Measurements from ENCODE around the gene KCNG4. TPM values are rescaled to one million over a fixed set of nuclear protein-coding genes. Genes with fewer than 3 reads are reported as not detected.

Gene KCNG4
- total RNA-seq, 1 experiment from 2014 or later: not detected

DNA sequence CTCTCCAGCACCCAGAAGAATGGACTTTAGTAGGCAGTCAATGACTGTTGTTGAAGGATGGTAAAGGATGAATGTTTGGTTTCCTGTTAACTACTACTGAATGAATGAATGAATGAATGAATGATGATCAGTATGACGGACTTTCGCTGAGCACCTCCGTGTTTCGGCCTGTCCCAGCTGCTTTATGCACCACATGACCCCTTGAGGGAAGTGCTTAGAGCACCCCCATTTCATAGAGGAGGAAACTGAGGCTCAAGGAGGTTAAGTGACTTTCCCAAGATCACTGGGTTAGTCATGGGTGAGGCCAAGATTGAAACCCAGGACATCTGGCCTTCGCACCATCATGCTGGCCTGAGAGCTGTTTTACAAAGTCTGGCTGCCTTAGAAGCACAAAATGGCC, 6.8 kb downstream of the KCNG4 start:
- H3K4me2 ChIP-seq (ENCODE audit: insufficient read depth, insufficient read length, low read length): no peak overlapping the region
- no peak overlapping the region for H4K8ac ChIP-seq (replicated peaks; ENCODE audit: insufficient read length, low read depth, low read length)
- no peaks in the 10 kb centered on the region for H3K79me1 ChIP-seq (ENCODE audit: insufficient read depth, low read depth, low read length, poor library complexity, severe bottlenecking)
- no peak overlapping the region for H3K14ac ChIP-seq (ENCODE audit: insufficient read depth, low read length)
- Mint-ChIP-seq H3K27me3 (ENCODE audit: low read depth) (peaks cover 8% of the 10 kb centered on the region), H3K27ac (no peak overlapping the region), H3K4me1 (peaks cover 7 to 19% of the 10 kb centered on the region in 2 experiments), H3K36me3 (ENCODE audit: insufficient read depth in 1 of 3, low read depth in 3 of 3) (no peaks in the 10 kb centered on the region), H3K4me3 (no peak overlapping the region), H3K9me3 (no peaks in the 10 kb centered on the region)
- no peak overlapping the region for H4K5ac ChIP-seq (ENCODE audit: insufficient read length, low read depth, low read length)
- no peaks in the 10 kb centered on the region for H3K4me1 ChIP-seq (ENCODE audit: insufficient read depth, low read length)
- no peak overlapping the region for H2BK20ac ChIP-seq (ENCODE audit: low read depth, low read length, poor library complexity, severe bottlenecking)
- H3K79me2 ChIP-seq (ENCODE audit: insufficient read depth, low read length): no peaks in the 10 kb centered on the region
- no peak overlapping the region for H2AK5ac ChIP-seq (ENCODE audit: insufficient read length, low read length)
- no peaks in the 10 kb centered on the region for H3K23me2 ChIP-seq (ENCODE audit: insufficient read length, low read depth, low read length, poor library complexity, severe bottlenecking)
- TF ChIP-seq, protein P1, sequence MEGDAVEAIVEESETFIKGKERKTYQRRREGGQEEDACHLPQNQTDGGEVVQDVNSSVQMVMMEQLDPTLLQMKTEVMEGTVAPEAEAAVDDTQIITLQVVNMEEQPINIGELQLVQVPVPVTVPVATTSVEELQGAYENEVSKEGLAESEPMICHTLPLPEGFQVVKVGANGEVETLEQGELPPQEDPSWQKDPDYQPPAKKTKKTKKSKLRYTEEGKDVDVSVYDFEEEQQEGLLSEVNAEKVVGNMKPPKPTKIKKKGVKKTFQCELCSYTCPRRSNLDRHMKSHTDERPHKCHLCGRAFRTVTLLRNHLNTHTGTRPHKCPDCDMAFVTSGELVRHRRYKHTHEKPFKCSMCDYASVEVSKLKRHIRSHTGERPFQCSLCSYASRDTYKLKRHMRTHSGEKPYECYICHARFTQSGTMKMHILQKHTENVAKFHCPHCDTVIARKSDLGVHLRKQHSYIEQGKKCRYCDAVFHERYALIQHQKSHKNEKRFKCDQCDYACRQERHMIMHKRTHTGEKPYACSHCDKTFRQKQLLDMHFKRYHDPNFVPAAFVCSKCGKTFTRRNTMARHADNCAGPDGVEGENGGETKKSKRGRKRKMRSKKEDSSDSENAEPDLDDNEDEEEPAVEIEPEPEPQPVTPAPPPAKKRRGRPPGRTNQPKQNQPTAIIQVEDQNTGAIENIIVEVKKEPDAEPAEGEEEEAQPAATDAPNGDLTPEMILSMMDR (conservative IDR thresholded peaks at IDR 0.05): no peak
- no peak overlapping the region for H3K4ac ChIP-seq (ENCODE audit: low read depth, low read length)
- H3K9me3 ChIP-seq (ENCODE audit: control insufficient read depth, low read depth, low read length): no peaks in the 10 kb centered on the region
- no CpG with 5 or more reads among the region's 5 CpGs for WGBS (ENCODE audit: extremely low coverage, insufficient read length, low lambda C conversion rate)
- H2BK120ac ChIP-seq (ENCODE audit: low read depth, low read length, poor library complexity, severe bottlenecking): no peak overlapping the region
- no peak overlapping the region for H4K91ac ChIP-seq (ENCODE audit: insufficient read length, low read depth, low read length)
- no peak for DNase-seq
- no peaks in the 10 kb centered on the region for H3K27me3 ChIP-seq (ENCODE audit: insufficient read depth, low read length)
- no peaks in the 10 kb centered on the region for H4K20me1 ChIP-seq (ENCODE audit: control insufficient read depth, insufficient read depth, insufficient read length)
- no peak overlapping the region for H3K56ac ChIP-seq (ENCODE audit: insufficient read length, low read depth, low read length)
- no peak overlapping the region for H2BK12ac ChIP-seq (ENCODE audit: insufficient read length, low read depth, low read length)
- H3K18ac ChIP-seq (ENCODE audit: insufficient read length, low read depth, low read length): no peak overlapping the region
- no peak overlapping the region for H3T11ph ChIP-seq (ENCODE audit: low read length)
- no peak overlapping the region for H2AFZ ChIP-seq (ENCODE audit: low read length)
- no peak overlapping the region for H2BK5ac ChIP-seq (ENCODE audit: insufficient read length, low read length)
- no peak overlapping the region for H3K9ac ChIP-seq (ENCODE audit: extremely low read depth, insufficient read length, low read length)
- no peak overlapping the region for H3K27ac ChIP-seq (ENCODE audit: insufficient read length, low read depth, low read length)
- no peak overlapping the region for H3K23ac ChIP-seq (ENCODE audit: insufficient read length, low read depth, low read length)
- no peak overlapping the region for H2BK15ac ChIP-seq (ENCODE audit: low read depth, low read length)
